HEK293 (cell line): ENCODE results near the gene C1orf21.
A peak's percentile ranks its signal among the peaks of the same experiment; 100 is the strongest.

ENCODE experiments used
- CTCF ChIA-PET: fragments of 350-600 bp; formaldehyde crosslinking; extraction: SDS; loops from one replicate; lab custom pipeline; 2021; ENCODE audit warnings: antibody characterized with exemption; lab: Yijun Ruan, JAX
- POLR2A ChIA-PET: fragments of 300-600 bp; formaldehyde crosslinking; extraction: SDS; loops from one replicate; lab custom pipeline; 2020; ENCODE audit warnings: antibody characterized with exemption, inconsistent platforms; lab: Yijun Ruan, JAX
- H3K27ac ChIP-seq: fragments of 200-500 bp; sonication (Bioruptor generic); 2 replicates; pipeline ENCODE4 v1.5.1; 2014; ENCODE audit warnings: low read depth, low read length, control low read depth, inconsistent platforms; ENCODE audit errors: extremely low read depth
- H3K36me3 ChIP-seq, 2 experiments: fragments of 200-500 bp in 1 of 2; sonication (Bioruptor generic) in 1 of 2; 1 replicate in 1 of 2; 2 replicates in 1 of 2; pipeline ENCODE4 v1.5.1; 2014 to 2017; ENCODE audit warnings: inconsistent platforms in 2 of 2, low read length in 2 of 2; ENCODE audit not compliant: control insufficient read depth in 2 of 2, insufficient read depth in 1 of 2
- H3K4me1 ChIP-seq: fragments of 200-500 bp; sonication (Bioruptor generic); 2 replicates; pipeline ENCODE4 v1.5.1; 2014; ENCODE audit warnings: mild to moderate bottlenecking, low read length, inconsistent platforms; ENCODE audit not compliant: control insufficient read depth, insufficient read depth
- H3K4me3 ChIP-seq: 2 replicates; pipeline ENCODE4 v1.5.1; 2011; ENCODE audit warnings: low read depth, mild to moderate bottlenecking, control low read depth, low read length, moderate library complexity
- H3K9me3 ChIP-seq: fragments of 200-500 bp; sonication (Bioruptor generic); 2 replicates; pipeline ENCODE4 v1.5.1; 2014; ENCODE audit warnings: low read depth, low read length, inconsistent platforms; ENCODE audit not compliant: control insufficient read depth, insufficient read depth
- PRDM2 ChIP-seq: fragments of 450-650 bp; formaldehyde crosslinking; IDR thresholded peaks from 2 replicates; pipeline ENCODE4 v1.5.1; 2016; ENCODE audit warnings: missing biosample characterization, missing genetic modification characterization, borderline replicate concordance
- PRDM6 ChIP-seq: fragments of 450-650 bp; formaldehyde crosslinking; IDR thresholded peaks from 2 replicates; pipeline ENCODE4 v1.5.1; 2017; ENCODE audit warnings: missing biosample characterization, missing genetic modification characterization
- SCRT2 ChIP-seq: fragments of 450-650 bp; formaldehyde crosslinking; IDR thresholded peaks from 2 replicates; pipeline ENCODE4 v1.5.1; 2016; ENCODE audit warnings: missing biosample characterization, missing genetic modification characterization
- ZBTB17 ChIP-seq: fragments of 450-650 bp; formaldehyde crosslinking; IDR thresholded peaks from 2 replicates; pipeline ENCODE4 v1.5.1; 2016; ENCODE audit warnings: missing biosample characterization, missing genetic modification characterization
- ZNF324 ChIP-seq: fragments of 450-650 bp; formaldehyde crosslinking; IDR thresholded peaks from 2 replicates; pipeline ENCODE4 v1.5.1; 2016; ENCODE audit warnings: missing biosample characterization, missing genetic modification characterization
- ZNF366 ChIP-seq: fragments of 450-650 bp; formaldehyde crosslinking; conservative IDR thresholded peaks from 2 replicates; pipeline ENCODE4 v1.5.1; 2016; ENCODE audit warnings: missing biosample characterization, missing genetic modification characterization
- ZNF473 ChIP-seq: fragments of 450-650 bp; formaldehyde crosslinking; IDR thresholded peaks from 2 replicates; pipeline ENCODE4 v1.5.1; 2017; ENCODE audit warnings: missing biosample characterization, missing genetic modification characterization
- ZNF488 ChIP-seq: fragments of 450-650 bp; formaldehyde crosslinking; IDR thresholded peaks from 2 replicates; pipeline ENCODE4 v1.5.1; 2016; ENCODE audit warnings: missing biosample characterization, missing genetic modification characterization
- ZNF510 ChIP-seq: fragments of 450-650 bp; formaldehyde crosslinking; IDR thresholded peaks from 2 replicates; pipeline ENCODE4 v1.5.1; 2018; ENCODE audit warnings: mild to moderate bottlenecking, missing genetic modification characterization, missing biosample characterization; ENCODE audit not compliant: insufficient replicate concordance
- ZNF610 ChIP-seq: fragments of 450-650 bp; formaldehyde crosslinking; IDR thresholded peaks from 2 replicates; pipeline ENCODE4 v1.5.1; 2016; ENCODE audit warnings: missing biosample characterization, missing genetic modification characterization, borderline replicate concordance
- TF ChIP-seq, protein P1 (sequence below): fragments of 450-650 bp; formaldehyde crosslinking; IDR thresholded peaks from 2 replicates; pipeline ENCODE4 v1.5.1; 2016; ENCODE audit warnings: missing biosample characterization, missing genetic modification characterization

The C1orf21 gene

DNA sequence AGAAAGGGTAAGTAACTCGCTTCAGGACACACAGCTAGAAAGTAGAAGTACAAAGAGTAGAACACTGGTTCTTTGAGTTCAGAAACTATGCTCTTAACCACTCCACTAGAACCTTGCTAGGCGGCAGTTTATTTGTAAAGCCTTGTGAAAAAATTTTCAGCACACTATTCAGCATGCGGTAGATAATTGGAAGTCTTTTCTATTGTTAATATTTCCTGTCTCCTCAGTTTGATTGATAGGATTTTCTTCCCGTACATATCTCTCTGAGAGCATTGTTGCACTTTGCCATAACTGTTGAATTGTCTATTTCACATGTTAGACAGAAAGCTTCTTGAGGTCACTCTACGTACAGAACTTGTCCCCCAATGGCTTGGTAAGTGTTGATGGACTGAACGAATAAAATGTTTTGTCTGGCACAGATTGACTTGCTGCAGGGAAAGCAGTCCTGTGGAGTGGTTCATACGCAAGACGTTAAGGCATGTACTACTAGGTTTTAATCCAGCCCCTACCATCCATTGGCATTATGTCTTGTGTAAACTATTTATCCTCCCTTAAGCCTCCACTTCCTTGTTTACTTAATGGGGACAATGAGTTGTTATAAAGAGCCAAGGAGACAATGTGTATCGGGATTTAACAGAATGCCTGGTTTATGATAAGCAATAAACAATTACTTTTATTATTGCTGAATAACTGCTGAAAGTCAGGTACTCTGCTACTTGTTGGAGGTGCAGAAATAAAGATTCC lies 35.8 kb downstream of the C1orf21 start:
- Histone ChIP-seq H3K4me3 (no peak overlapping the region), H3K9me3 (no peaks in the 10 kb centered on the region), H3K36me3 (no peaks in the 10 kb centered on the region), H3K4me1 (peaks cover 17% of the 10 kb centered on the region), H3K27ac (no peak overlapping the region)
- no peak for TF ChIP-seq PRDM2 (tag by site-specific recombination)
- no peak for TF ChIP-seq ZNF324 (tag by site-specific recombination)
- no peak for TF ChIP-seq ZNF610 (tag by site-specific recombination)
- no peak for TF ChIP-seq ZNF488 (tag by site-specific recombination)
- TF ChIP-seq ZNF473: no peak
- TF ChIP-seq, protein P1, sequence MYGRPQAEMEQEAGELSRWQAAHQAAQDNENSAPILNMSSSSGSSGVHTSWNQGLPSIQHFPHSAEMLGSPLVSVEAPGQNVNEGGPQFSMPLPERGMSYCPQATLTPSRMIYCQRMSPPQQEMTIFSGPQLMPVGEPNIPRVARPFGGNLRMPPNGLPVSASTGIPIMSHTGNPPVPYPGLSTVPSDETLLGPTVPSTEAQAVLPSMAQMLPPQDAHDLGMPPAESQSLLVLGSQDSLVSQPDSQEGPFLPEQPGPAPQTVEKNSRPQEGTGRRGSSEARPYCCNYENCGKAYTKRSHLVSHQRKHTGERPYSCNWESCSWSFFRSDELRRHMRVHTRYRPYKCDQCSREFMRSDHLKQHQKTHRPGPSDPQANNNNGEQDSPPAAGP: no peak
- no peak for TF ChIP-seq ZNF510 (tag by site-specific recombination)
- ChIA-PET POLR2A (no interaction called here), CTCF (interaction anchor here (0.6 to 0.7 kb wide), 2 partner anchors 12 to 16 kb away, joined by 3 to 4 read pairs; no protein-coding TSS in a partner anchor)

GRCh38 chr1:184423649-184424048 lies 36.8 kb downstream of the C1orf21 start:
- peak; percentile 93 for TF ChIP-seq ZBTB17 (tag by site-specific recombination)
- no peak for TF ChIP-seq PRDM6
- peak; percentile 99 for TF ChIP-seq ZNF366
- TF ChIP-seq SCRT2 (tag by site-specific recombination): no peak
- TF ChIP-seq, all 188 proteins: peak for 2
- ChIA-PET POLR2A (no interaction called here), CTCF (no interaction called here)
- Histone ChIP-seq H3K36me3 (no peaks in the 10 kb centered on the region), H3K27ac (no peak overlapping the region), H3K9me3 (no peaks in the 10 kb centered on the region), H3K4me3 (no peak overlapping the region), H3K4me1 (peaks cover 17% of the 10 kb centered on the region)
